Neural cell (in vitro differentiated cells): ENCODE data around the gene WFS1.

Experiments used
- CTCF ChIP-seq: fragments of 450-650 bp; IDR thresholded peaks from 2 replicates; pipeline ENCODE4 v1.5.1; 2014; ENCODE audit warnings: antibody characterized with exemption, mild to moderate bottlenecking, moderate library complexity; ENCODE audit not compliant: poor library complexity, severe bottlenecking
- EP300 ChIP-seq: fragments of 450-650 bp; conservative IDR thresholded peaks from 2 replicates; pipeline ENCODE4 v1.6.1; 2014; ENCODE audit warnings: antibody characterized with exemption, mild to moderate bottlenecking, moderate library complexity; ENCODE audit not compliant: poor library complexity, severe bottlenecking
- EZH2 ChIP-seq: fragments of 200-600, 300-800 bp; shearing (Covaris generic), sonication (generic); IDR thresholded peaks from 2 replicates; pipeline ENCODE4 v1.6.1; 2014; ENCODE audit warnings: antibody characterized with exemption, low read length, borderline replicate concordance, mild to moderate bottlenecking; ENCODE audit not compliant: insufficient read depth, poor library complexity, severe bottlenecking
- MXI1 ChIP-seq: fragments of 450-650 bp; conservative IDR thresholded peaks from 2 replicates; pipeline ENCODE4 v1.6.1; 2014; ENCODE audit warnings: antibody characterized with exemption, mild to moderate bottlenecking; ENCODE audit not compliant: poor library complexity, severe bottlenecking
- POLR2AphosphoS5 ChIP-seq: IDR thresholded peaks from 2 replicates; pipeline ENCODE4 v1.6.1; 2012
- RAD21 ChIP-seq: fragments of 450-650 bp; conservative IDR thresholded peaks from 2 replicates; pipeline ENCODE4 v1.6.1; 2014; ENCODE audit warnings: antibody characterized with exemption, mild to moderate bottlenecking, moderate library complexity
- SMC3 ChIP-seq: fragments of 450-650 bp; conservative IDR thresholded peaks from 2 replicates; pipeline ENCODE4 v1.6.1; 2014; ENCODE audit warnings: antibody characterized with exemption, mild to moderate bottlenecking, moderate library complexity; ENCODE audit not compliant: poor library complexity

GRCh38 chr4:6236816-6237390 lies 32.7 kb upstream of the WFS1 start:
- TF ChIP-seq POLR2AphosphoS5 = no peak
- TF ChIP-seq EP300 = no peak
- no peak for TF ChIP-seq CTCF
- TF ChIP-seq EZH2 = no peak
- no peak for TF ChIP-seq MXI1
- TF ChIP-seq RAD21 = no peak
- TF ChIP-seq SMC3 = no peak
